Measurements from ENCODE around the gene NUMA1. TPM values are rescaled to one million over a fixed set of nuclear protein-coding genes. Genes with fewer than 3 reads are reported as not detected.

Gene NUMA1
- polyA plus RNA-seq, 1 donor (not counting 4 experiments of a cell fraction or from before 2014, with no cell fraction given), result 38.8 TPM

DNA sequence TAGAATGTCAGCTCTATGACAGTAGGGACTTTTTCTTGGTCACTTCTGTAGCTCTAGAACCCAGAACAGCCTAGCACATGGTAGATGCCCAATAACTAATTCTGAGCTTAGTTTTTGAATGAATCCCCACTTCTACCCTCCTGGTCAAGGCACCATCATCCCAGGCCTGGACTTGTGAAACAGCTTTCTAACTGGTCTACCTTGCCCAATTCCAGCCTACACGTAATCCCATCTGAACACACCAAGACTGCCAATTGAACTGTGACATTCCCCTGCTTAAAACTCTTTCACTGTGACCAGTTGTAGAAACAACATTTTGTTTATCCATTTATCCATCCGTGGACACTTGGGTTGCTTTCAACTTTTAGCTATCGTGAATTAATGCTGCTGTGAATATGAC lies 49.0 kb upstream of the NUMA1 start:
- no peak overlapping the region for H3K9ac ChIP-seq (ENCODE audit: control insufficient read depth, extremely low read depth, insufficient read depth, low read length)
- no peak for TF ChIP-seq EZH2 (IDR thresholded peaks at IDR 0.05; ENCODE audit: low read length)
- TF ChIP-seq, protein P1, sequence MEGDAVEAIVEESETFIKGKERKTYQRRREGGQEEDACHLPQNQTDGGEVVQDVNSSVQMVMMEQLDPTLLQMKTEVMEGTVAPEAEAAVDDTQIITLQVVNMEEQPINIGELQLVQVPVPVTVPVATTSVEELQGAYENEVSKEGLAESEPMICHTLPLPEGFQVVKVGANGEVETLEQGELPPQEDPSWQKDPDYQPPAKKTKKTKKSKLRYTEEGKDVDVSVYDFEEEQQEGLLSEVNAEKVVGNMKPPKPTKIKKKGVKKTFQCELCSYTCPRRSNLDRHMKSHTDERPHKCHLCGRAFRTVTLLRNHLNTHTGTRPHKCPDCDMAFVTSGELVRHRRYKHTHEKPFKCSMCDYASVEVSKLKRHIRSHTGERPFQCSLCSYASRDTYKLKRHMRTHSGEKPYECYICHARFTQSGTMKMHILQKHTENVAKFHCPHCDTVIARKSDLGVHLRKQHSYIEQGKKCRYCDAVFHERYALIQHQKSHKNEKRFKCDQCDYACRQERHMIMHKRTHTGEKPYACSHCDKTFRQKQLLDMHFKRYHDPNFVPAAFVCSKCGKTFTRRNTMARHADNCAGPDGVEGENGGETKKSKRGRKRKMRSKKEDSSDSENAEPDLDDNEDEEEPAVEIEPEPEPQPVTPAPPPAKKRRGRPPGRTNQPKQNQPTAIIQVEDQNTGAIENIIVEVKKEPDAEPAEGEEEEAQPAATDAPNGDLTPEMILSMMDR (optimal IDR thresholded peaks at IDR 0.05 in 1 of 3, IDR thresholded peaks at IDR 0.05 in 1 of 3, conservative IDR thresholded peaks at IDR 0.05 in 1 of 3; ENCODE audit: extremely low read depth in 1 of 3, insufficient read depth in 2 of 3, low read length in 3 of 3), result no peak
- H3K36me3 ChIP-seq (ENCODE audit: control insufficient read depth in 2 of 2, extremely low read depth in 1 of 2, insufficient read depth in 2 of 2, low read length in 2 of 2), result peaks cover 0 to 2% of the 10 kb centered on the region in 2 experiments
- no peak overlapping the region for H3K4me2 ChIP-seq (ENCODE audit: control insufficient read depth, extremely low read depth, insufficient read depth, low read depth, low read length)
- H2AFZ ChIP-seq (ENCODE audit: control insufficient read depth, low read length), result no peak overlapping the region
- no peaks in the 10 kb centered on the region for H3K79me2 ChIP-seq (ENCODE audit: control insufficient read depth, insufficient read depth, low read length)
- H3K9me3 ChIP-seq (ENCODE audit: control insufficient read depth, low read depth, low read length), result no peaks in the 10 kb centered on the region
- H3K4me3 ChIP-seq (ENCODE audit: control insufficient read depth in 2 of 3, extremely low read depth in 1 of 3, insufficient read depth in 2 of 3, low read depth in 1 of 3, low read length in 3 of 3), result no peak overlapping the region
- no peaks in the 10 kb centered on the region for H3K27me3 ChIP-seq (ENCODE audit: control insufficient read depth, extremely low read depth, insufficient read depth, low read length)
- H3K9me1 ChIP-seq (ENCODE audit: control insufficient read depth, extremely low read depth, insufficient read depth, low read length), result no peaks in the 10 kb centered on the region
- H3K4me1 ChIP-seq (ENCODE audit: control insufficient read depth, extremely low read depth, insufficient read depth, low read length), result no peaks in the 10 kb centered on the region
- no peak overlapping the region for H3K27ac ChIP-seq (ENCODE audit: control insufficient read depth, insufficient read depth, low read length)
- DNase-seq (ENCODE audit: low read depth, low spot score) (no peak), FAIRE-seq (no peak)
- H4K20me1 ChIP-seq (ENCODE audit: control insufficient read depth, extremely low read depth, insufficient read depth, low read length), result no peaks in the 10 kb centered on the region
- dilution Hi-C loops (cut with MboI; ENCODE audit: extremely low pct_ligation_motif_present, low sequenced_read_pairs), result no loop called here

DNA sequence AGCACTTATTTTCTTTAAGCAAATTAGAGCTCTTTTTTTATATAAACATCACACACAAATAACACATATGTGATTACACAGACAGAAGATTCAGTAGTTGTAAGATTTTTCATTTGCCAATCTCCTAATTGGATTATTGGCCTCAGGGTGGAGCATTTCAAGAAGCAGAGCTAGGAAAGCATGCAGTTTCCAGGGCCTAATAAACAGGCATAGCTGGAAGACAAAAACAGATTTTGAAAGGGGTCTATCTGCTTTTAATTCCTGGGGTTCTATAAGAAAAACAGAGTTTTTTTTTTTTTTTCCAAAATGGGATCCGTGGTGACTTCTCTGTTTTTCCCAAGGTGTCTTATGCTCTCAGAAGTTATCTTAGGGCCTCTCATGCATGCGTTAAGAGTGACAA lies 47.6 kb upstream of the NUMA1 start:
- Histone ChIP-seq H3K9ac (ENCODE audit: control insufficient read depth, extremely low read depth, insufficient read depth, low read length) (no peak overlapping the region), H3K27me3 (ENCODE audit: control insufficient read depth, extremely low read depth, insufficient read depth, low read length) (no peaks in the 10 kb centered on the region), H3K4me2 (ENCODE audit: control insufficient read depth, extremely low read depth, insufficient read depth, low read depth, low read length) (no peak overlapping the region), H3K9me1 (ENCODE audit: control insufficient read depth, extremely low read depth, insufficient read depth, low read length) (no peaks in the 10 kb centered on the region), H3K9me3 (ENCODE audit: control insufficient read depth, low read depth, low read length) (no peaks in the 10 kb centered on the region), H2AFZ (ENCODE audit: control insufficient read depth, low read length) (no peak overlapping the region), H3K4me3 (ENCODE audit: control insufficient read depth in 2 of 3, extremely low read depth in 1 of 3, insufficient read depth in 2 of 3, low read depth in 1 of 3, low read length in 3 of 3) (no peak overlapping the region), H3K4me1 (ENCODE audit: control insufficient read depth, extremely low read depth, insufficient read depth, low read length) (peaks cover 6% of the 10 kb centered on the region), H3K27ac (ENCODE audit: control insufficient read depth, insufficient read depth, low read length) (no peak overlapping the region), H4K20me1 (ENCODE audit: control insufficient read depth, extremely low read depth, insufficient read depth, low read length) (no peaks in the 10 kb centered on the region), H3K79me2 (ENCODE audit: control insufficient read depth, insufficient read depth, low read length) (no peaks in the 10 kb centered on the region), H3K36me3 (ENCODE audit: control insufficient read depth in 2 of 2, extremely low read depth in 1 of 2, insufficient read depth in 2 of 2, low read length in 2 of 2) (peaks cover 0 to 4% of the 10 kb centered on the region in 2 experiments)
- DNase-seq (ENCODE audit: low read depth, low spot score) (no peak), FAIRE-seq (no peak)
- dilution Hi-C loops (cut with MboI; ENCODE audit: extremely low pct_ligation_motif_present, low sequenced_read_pairs), result no loop called here
- TF ChIP-seq EZH2 (IDR thresholded peaks at IDR 0.05; ENCODE audit: low read length), result no peak
- TF ChIP-seq, protein P1 (optimal IDR thresholded peaks at IDR 0.05 in 1 of 3, IDR thresholded peaks at IDR 0.05 in 1 of 3, conservative IDR thresholded peaks at IDR 0.05 in 1 of 3; ENCODE audit: extremely low read depth in 1 of 3, insufficient read depth in 2 of 3, low read length in 3 of 3), result no peak

All from keratinocyte (primary cell).